Liver (tissue), 3 donors: Measurements from ENCODE around the gene TARDBP.

Experiments
- CTCF ChIP-seq: fragments of 150-350 bp; IDR thresholded peaks from 2 replicates; pipeline ENCODE4 v1.5.1; 2017; ENCODE audit warnings: improper control_type of control experiment, low read depth, low read length; ENCODE audit not compliant: missing input control
- JUND ChIP-seq, 2 donors: IDR thresholded peaks; 2 replicates each; pipeline ENCODE4 v1.6.1; 2016; ENCODE audit warnings: antibody characterized with exemption in 2 of 2
- MAX ChIP-seq: IDR thresholded peaks from 2 replicates; pipeline ENCODE4 v1.6.1; 2016; ENCODE audit warnings: antibody characterized with exemption
- donor health status: healthy.
- donor health status: healthy.

GRCh38 chr1:11044849-11045427 is 32.5 kb downstream of the TARDBP start:
- TF ChIP-seq CTCF: no peak
- no peak for TF ChIP-seq MAX
- TF ChIP-seq JUND (IDR thresholded peaks at IDR 0.05): no peak
